Fibroblast of lung (primary cell): ENCODE measurements around the gene NFKBIB. TPM values are rescaled to one million over a fixed set of nuclear protein-coding genes. Genes with fewer than 3 reads are reported as not detected.

ENCODE experiments used
- DNase-seq, 2 donors: peaks; one replicate each; pipeline versions ENCODE4 v3.0.0 to v3.0.0-alpha.2; 2010; ENCODE audit warnings: low read depth in 2 of 2
- H2AFZ ChIP-seq: 2 replicates; pipeline ENCODE4 v1.5.1; 2012; ENCODE audit warnings: low read length, control low read depth, inconsistent platforms
- H3K27ac ChIP-seq: 2 replicates; pipeline ENCODE4 v1.5.1; 2011; ENCODE audit warnings: low read length, control low read depth; ENCODE audit not compliant: insufficient read depth
- H3K27me3 ChIP-seq: 2 replicates; pipeline ENCODE4 v1.5.1; 2011; ENCODE audit warnings: mild to moderate bottlenecking, low read length; ENCODE audit not compliant: control insufficient read depth, insufficient read depth
- H3K36me3 ChIP-seq: 2 replicates; pipeline ENCODE4 v1.5.1; 2011; ENCODE audit warnings: low read length; ENCODE audit not compliant: control insufficient read depth, insufficient read depth
- H3K4me1 ChIP-seq: 2 replicates; pipeline ENCODE4 v1.5.1; 2011; ENCODE audit warnings: low read length; ENCODE audit not compliant: control insufficient read depth, insufficient read depth; ENCODE audit errors: extremely low read depth
- H3K4me2 ChIP-seq: 2 replicates; pipeline ENCODE4 v1.5.1; 2011; ENCODE audit warnings: low read length, control low read depth; ENCODE audit not compliant: insufficient read depth; ENCODE audit errors: extremely low read depth
- H3K4me3 ChIP-seq, 4 experiments: fragments of 200-600 bp in 1 of 4; sonication (generic) in 1 of 4; replicated peaks in 1 of 4; 2 replicates each; pipeline ENCODE4 v1.5.1; 2011 to 2016; ENCODE audit warnings: low read length in 4 of 4, low read depth in 3 of 4, mild to moderate bottlenecking in 3 of 4, control low read depth in 2 of 4, inconsistent platforms in 1 of 4, mixed read lengths in 1 of 4; ENCODE audit not compliant: insufficient read depth in 1 of 4; ENCODE audit errors: control extremely low read depth in 1 of 4
- H3K79me2 ChIP-seq: 2 replicates; pipeline ENCODE4 v1.5.1; 2012; ENCODE audit warnings: mild to moderate bottlenecking, low read length, inconsistent platforms; ENCODE audit not compliant: control insufficient read depth, insufficient read depth
- H3K9ac ChIP-seq: 2 replicates; pipeline ENCODE4 v1.5.1; 2011; ENCODE audit warnings: mild to moderate bottlenecking, low read length, control low read depth; ENCODE audit not compliant: insufficient read depth
- H3K9me3 ChIP-seq: 2 replicates; pipeline ENCODE4 v1.5.1; 2012; ENCODE audit warnings: low read depth, low read length; ENCODE audit not compliant: control insufficient read depth, insufficient read depth
- H4K20me1 ChIP-seq: 2 replicates; pipeline ENCODE4 v1.5.1; 2011; ENCODE audit warnings: low read length; ENCODE audit not compliant: control insufficient read depth, insufficient read depth; ENCODE audit errors: extremely low read depth
- EZH2 ChIP-seq: IDR thresholded peaks from 2 replicates; pipeline ENCODE4 v1.5.1; 2012; ENCODE audit warnings: low read length, control low read depth, mild to moderate bottlenecking; ENCODE audit errors: missing control alignments
- polyA plus RNA-seq, 2 donors: library from polyadenylated mRNA; depleted of rRNA in 1 of 2; stranded (reverse) in 1 of 2; unstranded in 1 of 2; fragments of >200 nt; gene quantifications; 2 replicates each; pipeline ENCODE4 v1.2.1, GENCODE V29; 2011 to 2012; ENCODE audit warnings: missing spikeins in 1 of 2
- total RNA-seq: library from RNA; depleted of rRNA; stranded (reverse); fragments of >200 nt; gene quantifications from 2 replicates; pipeline ENCODE4 v1.2.1, GENCODE V29; 2014
- TF ChIP-seq, protein P1 (sequence below), 2 donors: IDR thresholded peaks in 1 of 2; conservative IDR thresholded peaks in 1 of 2; 1 replicate in 1 of 2; 2 replicates in 1 of 2; pipeline ENCODE4 v1.5.1; 2011 to 2012; ENCODE audit warnings: low read length in 2 of 2, control low read depth in 1 of 2, inconsistent platforms in 1 of 2, low read depth in 1 of 2, mild to moderate bottlenecking in 1 of 2

NFKBIB gene
- total and polyA plus RNA-seq, 2 donors (not counting 1 experiment from before 2014, with no cell fraction given) = 8.3 to 10.9 TPM

DNA sequence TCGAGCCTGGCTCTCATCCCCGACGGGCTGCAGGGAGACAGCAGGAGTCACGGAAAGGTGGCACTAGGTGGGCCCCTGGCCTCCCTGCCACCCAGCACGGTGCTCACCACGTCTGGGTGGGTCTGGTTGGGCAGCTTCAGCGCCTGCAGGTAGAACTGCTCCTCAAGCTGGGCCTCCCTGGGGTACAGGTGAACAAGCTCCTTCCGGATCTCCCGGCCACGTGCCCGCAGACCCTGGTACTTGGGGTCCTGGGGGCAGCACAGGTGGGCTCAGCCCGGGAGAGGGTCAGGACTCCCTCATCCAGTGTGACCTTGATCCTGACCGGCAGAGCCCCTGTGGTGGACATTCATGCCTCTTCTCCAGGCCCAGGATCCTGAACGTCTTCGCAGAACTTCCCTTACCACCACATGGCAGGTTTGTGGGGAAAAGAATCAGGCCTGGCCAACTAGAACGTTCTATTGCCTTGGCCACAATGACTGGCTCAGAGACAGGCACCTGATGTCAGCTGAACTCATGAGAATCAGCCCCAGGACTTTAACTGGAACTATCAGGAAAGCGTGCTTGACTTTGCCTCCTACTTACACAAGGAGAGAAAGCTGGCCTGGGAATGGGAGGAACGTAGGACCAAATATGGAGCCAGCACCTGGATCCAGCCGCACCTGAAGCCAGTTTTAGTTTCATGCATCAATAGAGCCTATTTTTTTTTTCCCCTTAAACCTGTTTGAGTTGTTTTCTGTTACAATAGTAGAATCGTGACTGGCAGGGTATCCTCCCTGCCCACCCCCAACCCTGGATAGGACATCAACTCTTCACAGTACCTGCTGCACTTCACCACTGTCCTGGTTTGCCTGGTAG, 21.9 kb downstream of the NFKBIB start:
- no peaks in the 10 kb centered on the region for H3K4me1 ChIP-seq
- no peaks in the 10 kb centered on the region for H3K9me3 ChIP-seq
- no peaks in the 10 kb centered on the region for H3K27me3 ChIP-seq
- H3K79me2 ChIP-seq = no peaks in the 10 kb centered on the region
- no peak overlapping the region for H3K4me2 ChIP-seq
- TF ChIP-seq, protein P1, sequence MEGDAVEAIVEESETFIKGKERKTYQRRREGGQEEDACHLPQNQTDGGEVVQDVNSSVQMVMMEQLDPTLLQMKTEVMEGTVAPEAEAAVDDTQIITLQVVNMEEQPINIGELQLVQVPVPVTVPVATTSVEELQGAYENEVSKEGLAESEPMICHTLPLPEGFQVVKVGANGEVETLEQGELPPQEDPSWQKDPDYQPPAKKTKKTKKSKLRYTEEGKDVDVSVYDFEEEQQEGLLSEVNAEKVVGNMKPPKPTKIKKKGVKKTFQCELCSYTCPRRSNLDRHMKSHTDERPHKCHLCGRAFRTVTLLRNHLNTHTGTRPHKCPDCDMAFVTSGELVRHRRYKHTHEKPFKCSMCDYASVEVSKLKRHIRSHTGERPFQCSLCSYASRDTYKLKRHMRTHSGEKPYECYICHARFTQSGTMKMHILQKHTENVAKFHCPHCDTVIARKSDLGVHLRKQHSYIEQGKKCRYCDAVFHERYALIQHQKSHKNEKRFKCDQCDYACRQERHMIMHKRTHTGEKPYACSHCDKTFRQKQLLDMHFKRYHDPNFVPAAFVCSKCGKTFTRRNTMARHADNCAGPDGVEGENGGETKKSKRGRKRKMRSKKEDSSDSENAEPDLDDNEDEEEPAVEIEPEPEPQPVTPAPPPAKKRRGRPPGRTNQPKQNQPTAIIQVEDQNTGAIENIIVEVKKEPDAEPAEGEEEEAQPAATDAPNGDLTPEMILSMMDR (conservative IDR thresholded peaks at IDR 0.05 in 1 of 2, IDR thresholded peaks at IDR 0.05 in 1 of 2; ENCODE audit: low read depth in 1 of 2, low read length in 2 of 2) = no peak
- TF ChIP-seq EZH2 = no peak
- no peak overlapping the region for H3K9ac ChIP-seq
- no peaks in the 10 kb centered on the region for H4K20me1 ChIP-seq
- no peak overlapping the region for H3K27ac ChIP-seq
- DNase-seq = no peak
- H3K4me3 ChIP-seq = no peak overlapping the region
- H2AFZ ChIP-seq = no peak overlapping the region
- H3K36me3 ChIP-seq = peaks cover 2% of the 10 kb centered on the region

DNA sequence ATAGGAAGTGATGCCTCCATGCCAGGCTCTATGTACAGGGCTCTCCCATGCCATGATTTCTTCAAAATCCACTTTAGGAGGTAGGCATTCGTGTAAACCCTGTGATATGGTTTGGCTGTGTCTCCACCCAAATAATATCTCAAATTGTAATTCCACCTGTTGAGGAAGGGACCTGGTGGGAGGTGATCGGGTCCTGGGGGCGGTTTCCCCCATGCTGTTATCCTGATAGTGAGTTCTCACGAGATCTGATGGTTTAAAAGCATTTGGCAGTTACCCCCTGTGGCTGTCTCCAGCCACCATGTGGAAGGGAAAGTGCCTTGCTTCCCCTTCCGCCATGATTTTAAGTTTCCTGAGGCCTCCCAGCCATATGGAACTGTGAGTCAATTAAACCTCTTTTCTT, 22.7 kb downstream of the NFKBIB start:
- Histone ChIP-seq H3K9me3 (no peaks in the 10 kb centered on the region), H3K27me3 (no peaks in the 10 kb centered on the region), H3K4me1 (no peaks in the 10 kb centered on the region), H3K9ac (no peak overlapping the region), H3K79me2 (no peaks in the 10 kb centered on the region), H3K27ac (no peak overlapping the region), H3K4me2 (no peak overlapping the region), H4K20me1 (no peaks in the 10 kb centered on the region), H2AFZ (no peak overlapping the region), H3K36me3 (peaks cover 2% of the 10 kb centered on the region), H3K4me3 (no peak overlapping the region)
- no peak for TF ChIP-seq EZH2
- TF ChIP-seq, protein P1 (conservative IDR thresholded peaks at IDR 0.05 in 1 of 2, IDR thresholded peaks at IDR 0.05 in 1 of 2; ENCODE audit: low read depth in 1 of 2, low read length in 2 of 2) = no peak
- DNase-seq = no peak

DNA sequence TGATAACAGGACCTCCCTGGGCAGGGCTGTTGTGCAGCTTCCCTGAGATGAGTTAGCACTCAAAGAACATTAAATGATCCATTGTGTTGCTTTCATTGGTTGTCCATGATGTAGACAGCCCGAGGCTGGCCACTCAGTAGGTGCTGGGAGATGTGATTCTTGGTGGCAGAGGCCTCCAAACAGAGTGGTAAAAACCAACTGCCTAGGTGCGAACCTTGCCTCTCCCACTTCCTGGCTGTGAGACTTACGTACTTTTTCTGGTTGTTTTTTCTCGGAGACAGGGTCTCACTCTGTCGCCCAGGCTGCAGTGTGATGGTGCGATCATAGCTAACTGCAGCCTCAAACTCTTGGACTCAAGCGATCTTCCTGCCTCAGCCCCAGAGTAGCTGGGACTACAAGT, 24.6 kb downstream of the NFKBIB start:
- no peaks in the 10 kb centered on the region for H4K20me1 ChIP-seq
- H3K9ac ChIP-seq = no peak overlapping the region
- H3K9me3 ChIP-seq = no peaks in the 10 kb centered on the region
- no peak overlapping the region for H3K27ac ChIP-seq
- H3K36me3 ChIP-seq = peaks cover 2% of the 10 kb centered on the region
- peaks cover 2% of the 10 kb centered on the region for H3K79me2 ChIP-seq
- H2AFZ ChIP-seq = no peak overlapping the region
- no peak overlapping the region for H3K4me2 ChIP-seq
- H3K4me3 ChIP-seq = no peak overlapping the region
- TF ChIP-seq, protein P1 (conservative IDR thresholded peaks at IDR 0.05 in 1 of 2, IDR thresholded peaks at IDR 0.05 in 1 of 2; ENCODE audit: low read depth in 1 of 2, low read length in 2 of 2) = no peak
- no peak for TF ChIP-seq EZH2
- no peak for DNase-seq
- H3K4me1 ChIP-seq = no peaks in the 10 kb centered on the region
- no peaks in the 10 kb centered on the region for H3K27me3 ChIP-seq
